Measurements from ENCODE around the gene MOB1B. TPM values are rescaled to one million over a fixed set of nuclear protein-coding genes. Genes with fewer than 3 reads are reported as not detected.

MOB1B gene
- total RNA-seq, 1 donor, result 15.5 TPM

GRCh38 chr4:70925418-70925817 is 23.2 kb downstream of the MOB1B start:
- DNase-seq (ENCODE audit: low read depth), result no peak
- TF ChIP-seq CTCF (IDR thresholded peaks at IDR 0.05; ENCODE audit: insufficient read depth, low read depth, low read length), result no peak
- no peak overlapping the region for H3K4me3 ChIP-seq (ENCODE audit: low read depth, low read length)

GRCh38 chr4:70925899-70926635 is 23.9 kb downstream of the MOB1B start:
- DNase-seq (ENCODE audit: low read depth), result peak; percentile 44
- no peak for TF ChIP-seq CTCF (IDR thresholded peaks at IDR 0.05; ENCODE audit: insufficient read depth, low read depth, low read length)
- no peak overlapping the region for H3K4me3 ChIP-seq (ENCODE audit: low read depth, low read length)

- DNase-seq (ENCODE audit: low read depth), result no peak
- TF ChIP-seq CTCF (IDR thresholded peaks at IDR 0.05; ENCODE audit: insufficient read depth, low read depth, low read length), result no peak
- H3K4me3 ChIP-seq (ENCODE audit: low read depth, low read length), result no peak overlapping the region
Measured at GRCh38 chr4:70927502-70928137, 25.5 kb downstream of the MOB1B start.

- no peak overlapping the region for H3K4me3 ChIP-seq (ENCODE audit: low read depth, low read length)
- DNase-seq (ENCODE audit: low read depth), result no peak
- TF ChIP-seq CTCF (IDR thresholded peaks at IDR 0.05; ENCODE audit: insufficient read depth, low read depth, low read length), result no peak
Measured at GRCh38 chr4:70930530-70931256, 28.5 kb downstream of the MOB1B start.

- DNase-seq (ENCODE audit: low read depth), result no peak
- no peak overlapping the region for H3K4me3 ChIP-seq (ENCODE audit: low read depth, low read length)
- TF ChIP-seq CTCF (IDR thresholded peaks at IDR 0.05; ENCODE audit: insufficient read depth, low read depth, low read length), result no peak
Measured at GRCh38 chr4:70931347-70931746, 29.2 kb downstream of the MOB1B start.

GRCh38 chr4:70932984-70933383 is 30.8 kb downstream of the MOB1B start:
- no peak overlapping the region for H3K4me3 ChIP-seq (ENCODE audit: low read depth, low read length)
- TF ChIP-seq CTCF (IDR thresholded peaks at IDR 0.05; ENCODE audit: insufficient read depth, low read depth, low read length), result no peak
- no peak for DNase-seq (ENCODE audit: low read depth)

Data from fibroblast of villous mesenchyme (primary cell).